ENCODE data around the gene GPC6. TPM values are rescaled to one million over a fixed set of nuclear protein-coding genes. Genes with fewer than 3 reads are reported as not detected.

The GPC6 gene
- total and polyA plus RNA-seq, 9 of the 15 experiments (the other 6 are each of a cell fraction or from before 2014, with no cell fraction given): under 0.01 to 0.20 (median 0.01) TPM; not detected in 4

- ChIA-PET POLR2A (no interaction called here), CTCF (ENCODE audit: low intra/inter-chr PET ratio) (no interaction called here)
- 0% methylated on average over 2 of the region's 3 CpGs for WGBS (ENCODE audit: insufficient coverage, low coverage, missing lambda C conversion rate)
- H3K9me3 ChIP-seq (replicated peaks; ENCODE audit: control insufficient read depth, insufficient read depth, low read depth, low read length): no peaks in the 10 kb centered on the region
- H4K20me1 ChIP-seq (replicated peaks; ENCODE audit: control insufficient read depth, insufficient read depth, low read length): no peaks in the 10 kb centered on the region
- H3K9me1 ChIP-seq (ENCODE audit: control insufficient read depth, insufficient read depth, low read length): no peaks in the 10 kb centered on the region
- no peak overlapping the region for H3K27ac ChIP-seq (ENCODE audit: extremely low read depth, low read depth, low read length)
- no peaks in the 10 kb centered on the region for H3K4me1 ChIP-seq (replicated peaks in 1 of 2; ENCODE audit: control insufficient read depth in 2 of 2, insufficient read depth in 2 of 2, low read length in 2 of 2)
- no peak overlapping the region for H3K4me2 ChIP-seq (ENCODE audit: insufficient read depth, low read length)
- H3K27me3 ChIP-seq (ENCODE audit: control insufficient read depth in 2 of 2, insufficient read depth in 2 of 2, low read length in 2 of 2): no peaks in the 10 kb centered on the region
- DNase-seq (ENCODE audit: extremely low read depth in 1 of 4, low spot score in 3 of 4) (no peak), ATAC-seq (no peak), FAIRE-seq (no peak)
- in situ Hi-C loops (cut with MboI): no loop called here
- H3K4me3 ChIP-seq: no peak overlapping the region
- H3K79me2 ChIP-seq (ENCODE audit: control insufficient read depth, insufficient read depth, low read length): no peaks in the 10 kb centered on the region
- intact Hi-C loops (cut with micrococcal nuclease): no loop called here
- no peak overlapping the region for H2AFZ ChIP-seq (ENCODE audit: low read depth, low read length)
- TF ChIP-seq ZFP1 (CRISPR knock-in tag; IDR thresholded peaks at IDR 0.05) (no peak), GABPA (tag; conservative IDR thresholded peaks at IDR 0.05; ENCODE audit: low read depth) (no peak), NCOA6 (IDR thresholded peaks at IDR 0.05) (no peak), KLF10 (CRISPR knock-in tag; IDR thresholded peaks at IDR 0.05) (no peak), KAT8 (IDR thresholded peaks at IDR 0.05; ENCODE audit: low read depth) (no peak), TRIM28 (IDR thresholded peaks at IDR 0.05) (no peak), ZNF766 (CRISPR knock-in tag; conservative IDR thresholded peaks at IDR 0.05) (no peak), ZNF224 (CRISPR knock-in tag; IDR thresholded peaks at IDR 0.05) (no peak), KAT2B (IDR thresholded peaks at IDR 0.05; ENCODE audit: low read depth, low read length) (no peak), POLR2H (tag; IDR thresholded peaks at IDR 0.05; ENCODE audit: low read depth) (no peak), ZNF444 (CRISPR knock-in tag; IDR thresholded peaks at IDR 0.05) (no peak), NFRKB (IDR thresholded peaks at IDR 0.05; ENCODE audit: low read depth) (no peak)
- TF ChIP-seq, protein P1, sequence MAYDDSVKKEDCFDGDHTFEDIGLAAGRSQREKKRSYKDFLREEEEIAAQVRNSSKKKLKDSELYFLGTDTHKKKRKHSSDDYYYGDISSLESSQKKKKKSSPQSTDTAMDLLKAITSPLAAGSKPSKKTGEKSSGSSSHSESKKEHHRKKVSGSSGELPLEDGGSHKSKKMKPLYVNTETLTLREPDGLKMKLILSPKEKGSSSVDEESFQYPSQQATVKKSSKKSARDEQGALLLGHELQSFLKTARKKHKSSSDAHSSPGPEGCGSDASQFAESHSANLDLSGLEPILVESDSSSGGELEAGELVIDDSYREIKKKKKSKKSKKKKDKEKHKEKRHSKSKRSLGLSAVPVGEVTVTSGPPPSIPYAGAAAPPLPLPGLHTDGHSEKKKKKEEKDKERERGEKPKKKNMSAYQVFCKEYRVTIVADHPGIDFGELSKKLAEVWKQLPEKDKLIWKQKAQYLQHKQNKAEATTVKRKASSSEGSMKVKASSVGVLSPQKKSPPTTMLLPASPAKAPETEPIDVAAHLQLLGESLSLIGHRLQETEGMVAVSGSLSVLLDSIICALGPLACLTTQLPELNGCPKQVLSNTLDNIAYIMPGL (CRISPR knock-in tag; IDR thresholded peaks at IDR 0.05): no peak
- TF ChIP-seq, protein P2, sequence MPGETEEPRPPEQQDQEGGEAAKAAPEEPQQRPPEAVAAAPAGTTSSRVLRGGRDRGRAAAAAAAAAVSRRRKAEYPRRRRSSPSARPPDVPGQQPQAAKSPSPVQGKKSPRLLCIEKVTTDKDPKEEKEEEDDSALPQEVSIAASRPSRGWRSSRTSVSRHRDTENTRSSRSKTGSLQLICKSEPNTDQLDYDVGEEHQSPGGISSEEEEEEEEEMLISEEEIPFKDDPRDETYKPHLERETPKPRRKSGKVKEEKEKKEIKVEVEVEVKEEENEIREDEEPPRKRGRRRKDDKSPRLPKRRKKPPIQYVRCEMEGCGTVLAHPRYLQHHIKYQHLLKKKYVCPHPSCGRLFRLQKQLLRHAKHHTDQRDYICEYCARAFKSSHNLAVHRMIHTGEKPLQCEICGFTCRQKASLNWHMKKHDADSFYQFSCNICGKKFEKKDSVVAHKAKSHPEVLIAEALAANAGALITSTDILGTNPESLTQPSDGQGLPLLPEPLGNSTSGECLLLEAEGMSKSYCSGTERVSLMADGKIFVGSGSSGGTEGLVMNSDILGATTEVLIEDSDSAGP (CRISPR knock-in tag; IDR thresholded peaks at IDR 0.05): no peak
- TF ChIP-seq, protein P3, sequence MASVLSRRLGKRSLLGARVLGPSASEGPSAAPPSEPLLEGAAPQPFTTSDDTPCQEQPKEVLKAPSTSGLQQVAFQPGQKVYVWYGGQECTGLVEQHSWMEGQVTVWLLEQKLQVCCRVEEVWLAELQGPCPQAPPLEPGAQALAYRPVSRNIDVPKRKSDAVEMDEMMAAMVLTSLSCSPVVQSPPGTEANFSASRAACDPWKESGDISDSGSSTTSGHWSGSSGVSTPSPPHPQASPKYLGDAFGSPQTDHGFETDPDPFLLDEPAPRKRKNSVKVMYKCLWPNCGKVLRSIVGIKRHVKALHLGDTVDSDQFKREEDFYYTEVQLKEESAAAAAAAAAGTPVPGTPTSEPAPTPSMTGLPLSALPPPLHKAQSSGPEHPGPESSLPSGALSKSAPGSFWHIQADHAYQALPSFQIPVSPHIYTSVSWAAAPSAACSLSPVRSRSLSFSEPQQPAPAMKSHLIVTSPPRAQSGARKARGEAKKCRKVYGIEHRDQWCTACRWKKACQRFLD (CRISPR knock-in tag; IDR thresholded peaks at IDR 0.05): no peak
- TF ChIP-seq, protein P4, sequence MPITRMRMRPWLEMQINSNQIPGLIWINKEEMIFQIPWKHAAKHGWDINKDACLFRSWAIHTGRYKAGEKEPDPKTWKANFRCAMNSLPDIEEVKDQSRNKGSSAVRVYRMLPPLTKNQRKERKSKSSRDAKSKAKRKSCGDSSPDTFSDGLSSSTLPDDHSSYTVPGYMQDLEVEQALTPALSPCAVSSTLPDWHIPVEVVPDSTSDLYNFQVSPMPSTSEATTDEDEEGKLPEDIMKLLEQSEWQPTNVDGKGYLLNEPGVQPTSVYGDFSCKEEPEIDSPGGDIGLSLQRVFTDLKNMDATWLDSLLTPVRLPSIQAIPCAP (CRISPR knock-in tag; IDR thresholded peaks at IDR 0.05; ENCODE audit: borderline replicate concordance): no peak
- no TSS peak for BruUV-seq (replicated peaks)
- no peak overlapping the region for H3K9ac ChIP-seq (ENCODE audit: insufficient read depth in 1 of 2, low read depth in 2 of 2, low read length in 2 of 2)
- H3K36me3 ChIP-seq (ENCODE audit: control insufficient read depth, insufficient read depth, low read length): no peaks in the 10 kb centered on the region
Observed at GRCh38 chr13:93730780-93731179, 504.2 kb downstream of the GPC6 start.
